SK-N-SH (cell line): ENCODE data around the gene EGFLAM. TPM values are rescaled to one million over a fixed set of nuclear protein-coding genes. Genes with fewer than 3 reads are reported as not detected.

Experiments used
- CTCF ChIA-PET: fragments of 300-600, 350-600 bp; formaldehyde crosslinking; extraction: SDS; loops from one replicate; lab custom pipeline; 2021; lab: Yijun Ruan, JAX
- POLR2A ChIA-PET: fragments of 350-600 bp; sonication (Branson Sonifier 250); formaldehyde crosslinking; extraction: SDS; loops from one replicate; lab custom pipeline; 2020; ENCODE audit warnings: antibody characterized with exemption, inconsistent platforms; lab: Yijun Ruan, JAX
- DNase-seq: peaks from one replicate; pipeline ENCODE4 v3.0.0; 2012
- H2AFZ ChIP-seq: fragments of 200-600 bp; sonication (generic); 2 replicates; pipeline ENCODE4 v1.8.1; 2016; ENCODE audit warnings: antibody characterized with exemption, mild to moderate bottlenecking, low read depth
- H3F3A ChIP-seq: fragments of 200-600 bp; sonication (generic); replicated peaks from 2 replicates; pipeline ENCODE3; 2016; ENCODE audit warnings: antibody characterized with exemption, mild to moderate bottlenecking; ENCODE audit not compliant: insufficient read depth
- H3K27ac ChIP-seq, 2 experiments: fragments of 200-500 bp in 1 of 2; fragments of 200-600 bp in 1 of 2; sonication (Bioruptor generic) in 1 of 2; sonication (generic), shearing (Covaris generic) in 1 of 2; 2 replicates each; pipeline versions ENCODE4 v1.5.1 to v1.6.1; 2014 to 2016; ENCODE audit warnings: low read depth in 2 of 2, inconsistent platforms in 1 of 2, low read length in 1 of 2, mild to moderate bottlenecking in 1 of 2, mixed read lengths in 1 of 2
- H3K27me3 ChIP-seq: fragments of 200-600 bp; sonication (generic), shearing (Covaris generic); 2 replicates; pipeline ENCODE4 v1.6.1; 2016; ENCODE audit warnings: mixed run types; ENCODE audit not compliant: insufficient read depth
- H3K36me3 ChIP-seq, 2 experiments: fragments of 200-500 bp in 1 of 2; fragments of 200-600 bp in 1 of 2; sonication (Bioruptor generic) in 1 of 2; sonication (generic) in 1 of 2; replicated peaks in 1 of 2; 2 replicates each; pipeline versions ENCODE3 to v1.5.1; 2014 to 2016; ENCODE audit warnings: low read length in 1 of 2, mild to moderate bottlenecking in 1 of 2; ENCODE audit not compliant: insufficient read depth in 2 of 2, control insufficient read depth in 1 of 2
- H3K4me1 ChIP-seq, 2 experiments: fragments of 200-500 bp in 1 of 2; fragments of 200-600 bp in 1 of 2; sonication (Bioruptor generic) in 1 of 2; sonication (generic), shearing (Covaris generic) in 1 of 2; 2 replicates each; pipeline versions ENCODE4 v1.5.1 to v1.6.1; 2014 to 2016; ENCODE audit warnings: low read depth in 1 of 2, low read length in 1 of 2, mixed run types in 1 of 2; ENCODE audit not compliant: insufficient read depth in 2 of 2, control insufficient read depth in 1 of 2
- H3K4me2 ChIP-seq: fragments of 200-600 bp; sonication (generic), shearing (Covaris generic); 2 replicates; pipeline ENCODE4 v1.6.1; 2017; ENCODE audit warnings: mixed run types
- H3K4me3 ChIP-seq, 2 experiments: fragments of 200-500 bp in 1 of 2; fragments of 200-600 bp in 1 of 2; sonication (Bioruptor generic) in 1 of 2; sonication (generic), shearing (Covaris generic) in 1 of 2; 2 replicates each; pipeline versions ENCODE4 v1.5.1 to v1.8.1; 2014 to 2016; ENCODE audit warnings: low read depth in 2 of 2, inconsistent platforms in 1 of 2, low read length in 1 of 2, mild to moderate bottlenecking in 1 of 2, mixed read lengths in 1 of 2, moderate library complexity in 1 of 2
- H3K79me2 ChIP-seq: fragments of 200-600 bp; sonication (generic); 2 replicates; pipeline ENCODE4 v1.8.1; 2017; ENCODE audit warnings: mild to moderate bottlenecking; ENCODE audit not compliant: insufficient read depth
- H3K9ac ChIP-seq: fragments of 200-600 bp; sonication (generic); 2 replicates; pipeline ENCODE4 v1.6.1; 2017; ENCODE audit warnings: mixed run types
- H3K9me2 ChIP-seq: fragments of 200-600 bp; sonication (generic); 2 replicates; pipeline ENCODE4 v1.6.1; 2017; ENCODE audit warnings: mixed run types
- H3K9me3 ChIP-seq: fragments of 200-600 bp; sonication (generic); 2 replicates; pipeline ENCODE4 v1.6.1; 2017; ENCODE audit warnings: mixed run types, mild to moderate bottlenecking, moderate library complexity
- H4K20me1 ChIP-seq: fragments of 200-600 bp; sonication (generic); 2 replicates; pipeline ENCODE4 v1.6.1; 2017; ENCODE audit warnings: mild to moderate bottlenecking, mixed run types; ENCODE audit not compliant: insufficient read depth
- CHD2 ChIP-seq: fragments of 150-350 bp; IDR thresholded peaks from 2 replicates; pipeline ENCODE4 v1.6.1; 2018; ENCODE audit warnings: low read length; ENCODE audit not compliant: partially characterized antibody
- ELF1 ChIP-seq: IDR thresholded peaks from 2 replicates; pipeline ENCODE4 v1.4.0; 2012
- EP300 ChIP-seq, 2 experiments: IDR thresholded peaks; 2 replicates each; pipeline versions ENCODE4 v1.4.0 to v1.6.1; 2012; ENCODE audit warnings: borderline replicate concordance in 1 of 2, low read depth in 1 of 2, low read length in 1 of 2
- FOSL2 ChIP-seq: IDR thresholded peaks from 2 replicates; pipeline ENCODE4 v1.4.0; 2012; ENCODE audit warnings: low read depth, mild to moderate bottlenecking, moderate library complexity, borderline replicate concordance
- FOXM1 ChIP-seq: IDR thresholded peaks from 2 replicates; pipeline ENCODE4 v1.4.0; 2012; ENCODE audit warnings: low read depth, mild to moderate bottlenecking
- GABPA ChIP-seq: IDR thresholded peaks from 2 replicates; pipeline ENCODE4 v1.4.0; 2012; ENCODE audit warnings: low read depth, mild to moderate bottlenecking
- JUND ChIP-seq: IDR thresholded peaks from 2 replicates; pipeline ENCODE4 v1.4.0; 2012
- MAX ChIP-seq: IDR thresholded peaks from 2 replicates; pipeline ENCODE4 v1.4.0; 2012; ENCODE audit warnings: low read depth
- MEF2A ChIP-seq: IDR thresholded peaks from 2 replicates; pipeline ENCODE4 v1.4.0; 2012; ENCODE audit warnings: low read depth, borderline replicate concordance
- NFIC ChIP-seq: IDR thresholded peaks from 2 replicates; pipeline ENCODE4 v1.4.0; 2012; ENCODE audit warnings: borderline replicate concordance
- RAD21 ChIP-seq: IDR thresholded peaks from 2 replicates; pipeline ENCODE4 v1.6.1; 2012; ENCODE audit warnings: mild to moderate bottlenecking, low read length
- RCOR1 ChIP-seq: fragments of 150-350 bp; IDR thresholded peaks from 2 replicates; pipeline ENCODE4 v1.6.1; 2017; ENCODE audit warnings: antibody characterized with exemption, low read length
- SIN3A ChIP-seq: IDR thresholded peaks from 2 replicates; pipeline ENCODE4 v1.6.1; 2012; ENCODE audit warnings: low read depth, mild to moderate bottlenecking, low read length, moderate library complexity, borderline replicate concordance
- TCF12 ChIP-seq: IDR thresholded peaks from 2 replicates; pipeline ENCODE4 v1.4.0; 2012
- TEAD4 ChIP-seq: IDR thresholded peaks from 2 replicates; pipeline ENCODE4 v1.4.0; 2012; ENCODE audit warnings: mild to moderate bottlenecking, borderline replicate concordance; ENCODE audit not compliant: insufficient read depth
- WGBS: methylation state at CpG from one replicate; pipeline ENCODE4 v1.1.6; 2017; ENCODE audit warnings: low lambda C conversion rate; 5-methylcytosine and 5-hydroxymethylcytosine counted together
- polyA plus RNA-seq, 3 experiments: library from polyadenylated mRNA; depleted of rRNA; stranded (reverse); fragments of >200 nt; gene quantifications; 2 replicates each; pipeline ENCODE4 v1.2.3, GENCODE V29; 2012
- TF ChIP-seq, protein P1 (sequence below): fragments of 150-350 bp; IDR thresholded peaks from 2 replicates; pipeline ENCODE4 v1.6.1; 2017; ENCODE audit warnings: antibody characterized with exemption, low read length, low read depth, borderline replicate concordance
- TF ChIP-seq, protein P2 (sequence below): IDR thresholded peaks from 2 replicates; pipeline ENCODE4 v1.6.1; 2012; ENCODE audit warnings: mild to moderate bottlenecking, low read depth, low read length, moderate library complexity

Gene EGFLAM
- polyA plus RNA-seq, 1 of the 3 experiments (the other 2 are of a cell fraction) = 0.05 TPM

GRCh38 chr5:38384396-38384795, 126.0 kb downstream of the EGFLAM start:
- no peak overlapping the region for H3K4me3 ChIP-seq
- WGBS = 89% methylated on average over 3 of the region's 3 CpGs
- H3K9me2 ChIP-seq = no peaks in the 10 kb centered on the region
- H3K36me3 ChIP-seq = no peaks in the 10 kb centered on the region
- no peak overlapping the region for H3K27ac ChIP-seq
- no peak overlapping the region for H2AFZ ChIP-seq
- no peaks in the 10 kb centered on the region for H3K27me3 ChIP-seq
- no peaks in the 10 kb centered on the region for H3K9me3 ChIP-seq
- H3K9ac ChIP-seq = no peak overlapping the region
- TF ChIP-seq TEAD4 = no peak
- TF ChIP-seq TCF12 = no peak
- no peak for TF ChIP-seq RAD21
- no peak for TF ChIP-seq ELF1
- no peak for TF ChIP-seq SIN3A
- TF ChIP-seq, protein P1, sequence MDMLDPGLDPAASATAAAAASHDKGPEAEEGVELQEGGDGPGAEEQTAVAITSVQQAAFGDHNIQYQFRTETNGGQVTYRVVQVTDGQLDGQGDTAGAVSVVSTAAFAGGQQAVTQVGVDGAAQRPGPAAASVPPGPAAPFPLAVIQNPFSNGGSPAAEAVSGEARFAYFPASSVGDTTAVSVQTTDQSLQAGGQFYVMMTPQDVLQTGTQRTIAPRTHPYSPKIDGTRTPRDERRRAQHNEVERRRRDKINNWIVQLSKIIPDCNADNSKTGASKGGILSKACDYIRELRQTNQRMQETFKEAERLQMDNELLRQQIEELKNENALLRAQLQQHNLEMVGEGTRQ = no peak
- no peak for TF ChIP-seq CHD2
- TF ChIP-seq EP300 (IDR thresholded peaks at IDR 0.05; ENCODE audit: borderline replicate concordance in 1 of 2, low read depth in 1 of 2, low read length in 1 of 2) = no peak
- TF ChIP-seq MAX = no peak
- TF ChIP-seq NFIC = no peak
- no peak for TF ChIP-seq JUND
- no peak for TF ChIP-seq RCOR1
- no peak for TF ChIP-seq FOSL2
- TF ChIP-seq MEF2A = no peak
- TF ChIP-seq, protein P2, sequence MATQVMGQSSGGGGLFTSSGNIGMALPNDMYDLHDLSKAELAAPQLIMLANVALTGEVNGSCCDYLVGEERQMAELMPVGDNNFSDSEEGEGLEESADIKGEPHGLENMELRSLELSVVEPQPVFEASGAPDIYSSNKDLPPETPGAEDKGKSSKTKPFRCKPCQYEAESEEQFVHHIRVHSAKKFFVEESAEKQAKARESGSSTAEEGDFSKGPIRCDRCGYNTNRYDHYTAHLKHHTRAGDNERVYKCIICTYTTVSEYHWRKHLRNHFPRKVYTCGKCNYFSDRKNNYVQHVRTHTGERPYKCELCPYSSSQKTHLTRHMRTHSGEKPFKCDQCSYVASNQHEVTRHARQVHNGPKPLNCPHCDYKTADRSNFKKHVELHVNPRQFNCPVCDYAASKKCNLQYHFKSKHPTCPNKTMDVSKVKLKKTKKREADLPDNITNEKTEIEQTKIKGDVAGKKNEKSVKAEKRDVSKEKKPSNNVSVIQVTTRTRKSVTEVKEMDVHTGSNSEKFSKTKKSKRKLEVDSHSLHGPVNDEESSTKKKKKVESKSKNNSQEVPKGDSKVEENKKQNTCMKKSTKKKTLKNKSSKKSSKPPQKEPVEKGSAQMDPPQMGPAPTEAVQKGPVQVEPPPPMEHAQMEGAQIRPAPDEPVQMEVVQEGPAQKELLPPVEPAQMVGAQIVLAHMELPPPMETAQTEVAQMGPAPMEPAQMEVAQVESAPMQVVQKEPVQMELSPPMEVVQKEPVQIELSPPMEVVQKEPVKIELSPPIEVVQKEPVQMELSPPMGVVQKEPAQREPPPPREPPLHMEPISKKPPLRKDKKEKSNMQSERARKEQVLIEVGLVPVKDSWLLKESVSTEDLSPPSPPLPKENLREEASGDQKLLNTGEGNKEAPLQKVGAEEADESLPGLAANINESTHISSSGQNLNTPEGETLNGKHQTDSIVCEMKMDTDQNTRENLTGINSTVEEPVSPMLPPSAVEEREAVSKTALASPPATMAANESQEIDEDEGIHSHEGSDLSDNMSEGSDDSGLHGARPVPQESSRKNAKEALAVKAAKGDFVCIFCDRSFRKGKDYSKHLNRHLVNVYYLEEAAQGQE = no peak
- no peak for TF ChIP-seq FOXM1
- TF ChIP-seq GABPA = no peak
- ChIA-PET POLR2A (no interaction called here), CTCF (interaction anchor here (2.2 to 3.6 kb wide), 2 partner anchors 29 to 58 kb away, joined by 9 to 20 read pairs; no protein-coding TSS in a partner anchor)
- H4K20me1 ChIP-seq = no peaks in the 10 kb centered on the region
- H3K79me2 ChIP-seq = no peaks in the 10 kb centered on the region
- H3K4me1 ChIP-seq = peaks cover 0 to 4% of the 10 kb centered on the region in 2 experiments; a peak in 1 of 4 replicates
- no peaks in the 10 kb centered on the region for H3F3A ChIP-seq
- no peak overlapping the region for H3K4me2 ChIP-seq
- no peak for DNase-seq
